Stimulated activated naive CD8-positive, alpha-beta T cell treated with anti-CD3 and anti-CD28 coated beads, Interleukin-15, Interleukin-2, amounts not matched to agents 100 ng/mL and 50 ng/mL, for 24 hours (primary cell): ENCODE measurements around the gene ATP6V1A.

Source experiments
- H3K27ac Mint-ChIP-seq: one replicate; pipeline ENCODE4 v1.8.0; 2021; ENCODE audit warnings: mild to moderate bottlenecking, mixed read lengths
- H3K27me3 Mint-ChIP-seq: one replicate; pipeline ENCODE4 v1.8.0; 2021; ENCODE audit warnings: mixed read lengths
- H3K36me3 Mint-ChIP-seq: one replicate; pipeline ENCODE4 v1.8.0; 2021; ENCODE audit warnings: low read depth, mixed read lengths
- H3K4me1 Mint-ChIP-seq: one replicate; pipeline ENCODE4 v1.8.0; 2021; ENCODE audit warnings: low read depth, mixed read lengths
- H3K4me3 Mint-ChIP-seq: one replicate; pipeline ENCODE4 v1.8.0; 2021; ENCODE audit warnings: mild to moderate bottlenecking, mixed read lengths
- H3K9me3 Mint-ChIP-seq: one replicate; pipeline ENCODE4 v1.8.0; 2021; ENCODE audit warnings: mixed read lengths

ATP6V1A gene

DNA sequence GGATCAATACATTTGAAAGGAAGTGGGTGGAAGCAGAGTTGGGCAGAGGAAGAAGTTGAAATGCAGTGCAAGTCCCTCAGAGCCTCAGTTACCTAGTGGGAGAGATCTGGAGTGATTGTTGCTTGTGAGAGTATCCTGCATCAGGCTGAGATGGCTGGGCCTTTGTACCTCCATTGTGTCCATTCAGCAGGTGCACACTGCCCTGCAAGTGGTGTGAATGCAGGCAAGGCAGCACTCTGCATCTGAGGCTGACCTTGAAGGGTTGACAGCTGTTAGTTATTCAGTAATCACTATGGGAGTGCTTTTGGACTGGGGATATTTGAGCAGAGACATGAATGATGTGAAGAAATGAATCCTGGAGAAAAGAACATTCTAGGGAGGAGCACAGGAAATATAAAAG lies 25.2 kb downstream of the ATP6V1A start:
- no peaks in the 10 kb centered on the region for H3K9me3 Mint-ChIP-seq
- H3K27ac Mint-ChIP-seq: no peak overlapping the region
- peaks cover 5% of the 10 kb centered on the region for H3K36me3 Mint-ChIP-seq
- no peak overlapping the region for H3K4me3 Mint-ChIP-seq
- peaks cover 4% of the 10 kb centered on the region for H3K4me1 Mint-ChIP-seq
- no peaks in the 10 kb centered on the region for H3K27me3 Mint-ChIP-seq

- Mint-ChIP-seq H3K27me3 (no peaks in the 10 kb centered on the region), H3K4me1 (peaks cover 4% of the 10 kb centered on the region), H3K9me3 (no peaks in the 10 kb centered on the region), H3K27ac (no peak overlapping the region), H3K36me3 (peaks cover 10% of the 10 kb centered on the region), H3K4me3 (no peak overlapping the region)
Observed at GRCh38 chr3:113773381-113773780, 26.5 kb downstream of the ATP6V1A start.

DNA sequence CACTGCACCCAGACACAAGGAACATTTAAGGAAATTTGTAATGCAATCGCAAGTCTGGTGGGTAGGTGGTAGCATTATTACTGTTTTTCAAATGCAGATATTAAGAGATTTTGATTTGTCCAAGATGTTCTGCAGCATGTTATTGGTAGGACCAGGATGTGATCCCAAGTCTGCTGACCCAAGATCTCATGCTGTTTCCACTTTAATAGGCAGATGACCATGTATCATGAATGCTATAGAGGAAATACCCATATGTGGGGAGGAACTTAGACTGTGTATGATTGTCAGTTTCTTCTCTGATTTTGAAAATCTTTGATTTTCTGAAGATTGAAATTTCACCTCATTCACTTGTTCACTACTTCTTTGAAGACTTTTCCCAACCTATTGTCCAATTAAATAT lies 28.7 kb downstream of the ATP6V1A start:
- H3K9me3 Mint-ChIP-seq: no peaks in the 10 kb centered on the region
- H3K36me3 Mint-ChIP-seq: peaks cover 14% of the 10 kb centered on the region
- no peak overlapping the region for H3K27ac Mint-ChIP-seq
- H3K27me3 Mint-ChIP-seq: no peaks in the 10 kb centered on the region
- H3K4me3 Mint-ChIP-seq: no peak overlapping the region
- no peaks in the 10 kb centered on the region for H3K4me1 Mint-ChIP-seq

GRCh38 chr3:113776564-113776963 lies 29.7 kb downstream of the ATP6V1A start:
- Mint-ChIP-seq H3K36me3 (peaks cover 17% of the 10 kb centered on the region), H3K4me3 (no peak overlapping the region), H3K9me3 (no peaks in the 10 kb centered on the region), H3K27me3 (no peaks in the 10 kb centered on the region), H3K27ac (no peak overlapping the region), H3K4me1 (no peaks in the 10 kb centered on the region)

DNA sequence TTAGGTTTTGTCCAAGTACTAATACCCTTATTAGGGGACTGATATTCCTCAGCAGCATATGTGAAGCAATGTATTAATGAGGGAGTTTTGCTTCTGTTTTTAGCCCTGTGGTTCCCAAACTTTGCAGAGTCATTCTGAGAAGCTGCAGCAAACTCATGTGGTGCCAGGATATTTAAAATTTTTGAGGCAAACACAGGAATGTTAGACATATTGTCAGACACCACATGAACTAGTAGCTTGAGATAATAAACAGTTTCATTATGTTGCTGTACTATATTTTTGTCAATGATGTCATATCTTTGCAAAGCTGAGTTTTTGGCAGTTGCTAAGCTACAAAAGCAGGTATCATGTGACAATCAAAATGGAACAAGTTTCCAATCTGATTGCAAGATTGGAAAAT lies 36.6 kb downstream of the ATP6V1A start:
- Mint-ChIP-seq H3K4me3 (no peak overlapping the region), H3K9me3 (no peaks in the 10 kb centered on the region), H3K27me3 (no peaks in the 10 kb centered on the region), H3K4me1 (peaks cover 9% of the 10 kb centered on the region), H3K36me3 (peaks cover 31% of the 10 kb centered on the region), H3K27ac (no peak overlapping the region)

GRCh38 chr3:113783980-113784379 lies 37.1 kb downstream of the ATP6V1A start:
- peaks cover 9% of the 10 kb centered on the region for H3K4me1 Mint-ChIP-seq
- H3K4me3 Mint-ChIP-seq: no peak overlapping the region
- no peaks in the 10 kb centered on the region for H3K27me3 Mint-ChIP-seq
- H3K9me3 Mint-ChIP-seq: no peaks in the 10 kb centered on the region
- H3K36me3 Mint-ChIP-seq: peaks cover 31% of the 10 kb centered on the region
- H3K27ac Mint-ChIP-seq: peak overlapping the region; percentile 81

DNA sequence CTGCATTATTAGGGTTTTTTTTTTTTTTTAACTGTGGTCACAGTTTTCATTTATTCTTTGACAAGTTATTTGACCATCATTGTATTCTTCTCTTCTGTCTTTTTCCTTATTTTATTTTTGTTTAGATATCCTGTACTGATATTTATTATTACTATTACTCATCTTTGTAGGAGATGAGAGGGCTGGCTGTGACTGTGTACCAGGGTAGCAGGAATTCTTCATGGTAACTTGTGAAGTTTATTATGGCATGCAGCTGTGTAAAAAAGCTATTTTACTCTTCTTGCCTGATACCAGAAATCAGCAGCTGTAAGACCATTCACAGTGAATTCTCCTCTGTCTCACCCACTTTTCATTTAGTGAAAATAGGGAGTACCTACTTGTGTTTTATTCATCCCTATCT lies 44.5 kb downstream of the ATP6V1A start:
- Mint-ChIP-seq H3K27me3 (no peaks in the 10 kb centered on the region), H3K36me3 (peaks cover 46% of the 10 kb centered on the region), H3K27ac (no peak overlapping the region), H3K4me1 (no peaks in the 10 kb centered on the region), H3K4me3 (no peak overlapping the region), H3K9me3 (no peaks in the 10 kb centered on the region)

GRCh38 chr3:113794526-113794925 lies 47.7 kb downstream of the ATP6V1A start:
- Mint-ChIP-seq H3K9me3 (no peaks in the 10 kb centered on the region), H3K27ac (no peak overlapping the region), H3K4me1 (no peaks in the 10 kb centered on the region), H3K36me3 (peaks cover 45% of the 10 kb centered on the region), H3K27me3 (no peaks in the 10 kb centered on the region), H3K4me3 (no peak overlapping the region)

DNA sequence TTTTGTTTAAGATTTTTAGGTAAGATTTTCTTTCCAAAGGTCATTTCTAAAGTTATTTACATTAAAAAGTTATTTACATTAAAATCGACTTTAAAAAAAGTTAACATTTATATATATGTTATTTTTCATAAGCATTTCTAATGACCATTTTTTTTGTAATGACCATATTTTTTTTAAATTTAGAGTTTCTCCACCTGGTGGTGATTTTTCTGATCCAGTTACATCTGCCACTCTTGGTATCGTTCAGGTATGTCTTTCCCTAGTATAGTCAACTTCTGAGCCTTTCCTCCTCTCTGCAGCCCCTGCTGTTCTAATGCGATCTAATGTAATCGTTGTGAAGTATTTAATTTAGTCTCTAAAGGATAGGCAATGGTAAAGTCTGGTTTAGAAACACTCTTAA lies 48.9 kb downstream of the ATP6V1A start:
- Mint-ChIP-seq H3K4me3 (no peak overlapping the region), H3K27ac (no peak overlapping the region), H3K27me3 (no peaks in the 10 kb centered on the region), H3K4me1 (no peaks in the 10 kb centered on the region), H3K9me3 (no peaks in the 10 kb centered on the region), H3K36me3 (peaks cover 42% of the 10 kb centered on the region)

GRCh38 chr3:113802795-113803455 lies 56.1 kb downstream of the ATP6V1A start:
- H3K36me3 Mint-ChIP-seq: peaks cover 47% of the 10 kb centered on the region

GRCh38 chr3:113804661-113805060 lies 57.8 kb downstream of the ATP6V1A start:
- no peak overlapping the region for H3K27ac Mint-ChIP-seq
- H3K4me3 Mint-ChIP-seq: no peak overlapping the region
- peaks cover 7% of the 10 kb centered on the region for H3K4me1 Mint-ChIP-seq
- H3K27me3 Mint-ChIP-seq: no peaks in the 10 kb centered on the region
- H3K36me3 Mint-ChIP-seq: peaks cover 48% of the 10 kb centered on the region
- H3K9me3 Mint-ChIP-seq: no peaks in the 10 kb centered on the region

More at GRCh38 chr3:113802795-113803455, 56.1 kb downstream of the ATP6V1A start:
- Mint-ChIP-seq H3K4me1 (peaks cover 7% of the 10 kb centered on the region), H3K27me3 (no peaks in the 10 kb centered on the region), H3K9me3 (no peaks in the 10 kb centered on the region), H3K27ac (peak overlapping the region; percentile 45), H3K4me3 (no peak overlapping the region)

- H3K27me3 Mint-ChIP-seq: no peaks in the 10 kb centered on the region
- H3K27ac Mint-ChIP-seq: no peak overlapping the region
Observed at GRCh38 chr3:113805249-113805648, 58.4 kb downstream of the ATP6V1A start.

DNA sequence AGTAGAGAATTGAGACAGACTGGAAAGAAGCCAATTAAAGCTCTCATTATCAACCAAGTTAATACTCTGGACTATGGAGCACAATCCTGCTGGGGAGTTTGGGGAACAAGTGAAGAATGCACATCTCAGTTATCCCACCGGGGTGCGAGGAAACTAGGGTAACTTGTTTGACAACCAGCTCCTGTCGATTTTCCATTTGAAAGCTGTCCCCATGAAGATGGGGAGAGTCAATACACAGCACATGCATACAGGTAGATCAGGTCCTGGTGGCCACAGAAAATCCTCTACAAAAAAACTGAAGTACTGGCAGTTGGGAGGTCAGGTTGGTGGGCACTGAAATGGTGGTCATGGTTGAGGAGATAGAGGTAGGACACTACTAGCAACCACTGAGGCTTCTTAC lies 66.0 kb downstream of the ATP6V1A start:
- Mint-ChIP-seq H3K36me3 (peaks cover 14% of the 10 kb centered on the region), H3K4me3 (no peak overlapping the region), H3K9me3 (no peaks in the 10 kb centered on the region), H3K27me3 (no peaks in the 10 kb centered on the region), H3K4me1 (no peaks in the 10 kb centered on the region), H3K27ac (no peak overlapping the region)

More at GRCh38 chr3:113805249-113805648, 58.4 kb downstream of the ATP6V1A start:
- H3K4me3 Mint-ChIP-seq: no peak overlapping the region
- H3K9me3 Mint-ChIP-seq: no peaks in the 10 kb centered on the region
- peaks cover 7% of the 10 kb centered on the region for H3K4me1 Mint-ChIP-seq
- peaks cover 46% of the 10 kb centered on the region for H3K36me3 Mint-ChIP-seq

GRCh38 chr3:113819866-113820265 lies 73.0 kb downstream of the ATP6V1A start:
- Mint-ChIP-seq H3K27me3 (no peaks in the 10 kb centered on the region), H3K9me3 (no peaks in the 10 kb centered on the region), H3K4me3 (no peak overlapping the region), H3K27ac (no peak overlapping the region), H3K36me3 (no peaks in the 10 kb centered on the region), H3K4me1 (no peaks in the 10 kb centered on the region)

GRCh38 chr3:113825090-113825489 lies 78.3 kb downstream of the ATP6V1A start:
- Mint-ChIP-seq H3K27me3 (no peaks in the 10 kb centered on the region), H3K4me3 (no peak overlapping the region), H3K27ac (no peak overlapping the region), H3K4me1 (peaks cover 6% of the 10 kb centered on the region), H3K9me3 (no peaks in the 10 kb centered on the region), H3K36me3 (no peaks in the 10 kb centered on the region)

DNA sequence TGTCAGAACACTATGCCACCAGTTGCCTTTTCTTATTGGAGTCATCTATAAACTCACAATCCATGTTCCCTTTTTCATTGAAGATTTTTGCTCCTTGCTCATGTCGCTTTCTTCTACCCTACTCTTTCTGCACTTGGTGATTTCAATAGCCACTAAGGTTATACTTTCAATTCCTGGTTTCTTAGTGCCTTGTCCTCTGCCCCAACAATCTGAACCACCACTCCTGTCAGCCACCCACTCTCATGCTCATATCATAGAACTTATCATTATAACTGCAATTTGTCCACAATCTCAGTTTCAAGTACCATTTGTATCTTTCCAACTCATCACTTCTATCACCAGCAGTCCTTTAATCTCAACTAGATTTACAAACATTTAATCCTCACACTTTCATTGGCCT lies 81.8 kb downstream of the ATP6V1A start:
- Mint-ChIP-seq H3K9me3 (peaks cover 6% of the 10 kb centered on the region), H3K27ac (no peak overlapping the region), H3K27me3 (no peaks in the 10 kb centered on the region), H3K36me3 (no peaks in the 10 kb centered on the region), H3K4me1 (peaks cover 29% of the 10 kb centered on the region), H3K4me3 (no peak overlapping the region)
